Ovary (tissue), 9 donors: ENCODE data around the gene FLT3LG. TPM values are rescaled to one million over a fixed set of nuclear protein-coding genes. Genes with fewer than 3 reads are reported as not detected.

Experiments used
- DNase-seq, 5 donors: peaks; one replicate each; pipeline ENCODE4 v3.0.0-alpha.2; 2019 to 2020
- H3K27ac ChIP-seq, 2 donors: fragments of 200-600 bp; one replicate each; pipeline versions ENCODE4 v1.5.1 to v1.8.0; 2019 to 2022
- H3K27me3 ChIP-seq: fragments of 200-600 bp; one replicate; pipeline ENCODE4 v1.8.0; 2022
- H3K36me3 ChIP-seq: fragments of 200-600 bp; sonication (generic); one replicate; pipeline ENCODE4 v1.5.1; 2019
- H3K4me1 ChIP-seq: one replicate; pipeline ENCODE4 v1.8.1; 2013; ENCODE audit warnings: mild to moderate bottlenecking, moderate library complexity; ENCODE audit not compliant: insufficient read depth
- H3K4me3 ChIP-seq: fragments of 200-600 bp; sonication (generic); one replicate; pipeline ENCODE4 v1.5.1; 2017
- H3K9me3 ChIP-seq, 2 donors: fragments of 200-600 bp in 1 of 2; sonication (generic) in 1 of 2; one replicate each; pipeline versions ENCODE4 v1.5.1 to v1.8.1; 2013 to 2019; ENCODE audit warnings: mild to moderate bottlenecking in 1 of 2, moderate library complexity in 1 of 2
- EP300 ChIP-seq: sonication (generic); formaldehyde crosslinking; IDR thresholded peaks from one replicate; pipeline ENCODE4 v1.6.1; 2017; ENCODE audit warnings: antibody characterized with exemption
- POLR2A ChIP-seq: fragments of 450-650 bp; IDR thresholded peaks from one replicate; pipeline ENCODE4 v1.6.1; 2017; ENCODE audit warnings: antibody characterized with exemption, mild to moderate bottlenecking, moderate library complexity
- WGBS, 3 donors: extraction: QIAGEN DNeasy Blood & Tissue Kit in 1 of 3; methylation state at CpG; one replicate each; pipeline versions ENCODE4 v1.1.5 to v1.1.7; 2013 to 2017; 5-methylcytosine and 5-hydroxymethylcytosine counted together
- intact Hi-C, 4 donors: fragments of 100-400 bp; cut with DNase I; formaldehyde crosslinking; loops; one replicate each; pipeline versions ENCODE4 v1.11.0 to v1.15.1; 2022 to 2023
- polyA plus RNA-seq, 2 donors: library from polyadenylated mRNA; stranded (reverse); fragments of 200-250 nt in 1 of 2; fragments of 350-450 nt in 1 of 2; fragmentation: Illumina TruSeq in 1 of 2; extraction: RNeasy Lipid Tissue Mini Kit (QIAGEN cat#74804) in 1 of 2; gene quantifications; one replicate each; pipeline ENCODE4 v1.2.3, GENCODE V29; 2013 to 2014
- total RNA-seq, 7 donors: library from RNA; depleted of rRNA in 2 of 7; stranded (reverse); fragments of >200 nt in 2 of 7; fragmentation: NEBNext Ultra II Directional in 3 of 7; extraction: Animal tissue kit (Norgen Biotek cat#: 25700) in 3 of 7; gene quantifications; one replicate each; pipeline versions ENCODE4 v1.1.0 to v1.2.4, GENCODE V29; 2016 to 2023
- TF ChIP-seq, protein P1 (sequence below), 3 donors: fragments of 450-650 bp in 2 of 3; fragments of 200-600 bp in 1 of 3; IDR thresholded peaks; one replicate each; pipeline versions ENCODE4 v1.5.1 to v1.8.0; 2016 to 2022; ENCODE audit warnings: antibody characterized with exemption in 3 of 3, mild to moderate bottlenecking in 1 of 3
- donor health status: DM: no; HTN: no; CAD: no; lungs with moderate emphysema.
- donor health status: DM: no; HTN: no; CAD: no.
- donor health status: Bipolar disorder and iron deficiency.
- donor health status: DM: yes; HTN: yes; CAD: no.
- donor health status: DM: no; HTN: no; CAD: no.
- donor health status: DM: yes; HTN: yes; CAD: no.

FLT3LG gene
- total and polyA plus RNA-seq, 9 donors: 3.9 to 15.3 (median 12.2) TPM

GRCh38 chr19:49474542-49474924, 518 bp downstream of the FLT3LG start:
- H3K27ac ChIP-seq: peak overlapping the region in 1 of 2 donors; percentile 63
- WGBS, 3 donors: 9 to 10% (median 9%) methylated on average over 11 of the region's 11 CpGs
- H3K9me3 ChIP-seq: no peaks in the 10 kb centered on the region
- no peak for DNase-seq
- TF ChIP-seq EP300 (no peak), POLR2A (no peak)
- TF ChIP-seq, protein P1, sequence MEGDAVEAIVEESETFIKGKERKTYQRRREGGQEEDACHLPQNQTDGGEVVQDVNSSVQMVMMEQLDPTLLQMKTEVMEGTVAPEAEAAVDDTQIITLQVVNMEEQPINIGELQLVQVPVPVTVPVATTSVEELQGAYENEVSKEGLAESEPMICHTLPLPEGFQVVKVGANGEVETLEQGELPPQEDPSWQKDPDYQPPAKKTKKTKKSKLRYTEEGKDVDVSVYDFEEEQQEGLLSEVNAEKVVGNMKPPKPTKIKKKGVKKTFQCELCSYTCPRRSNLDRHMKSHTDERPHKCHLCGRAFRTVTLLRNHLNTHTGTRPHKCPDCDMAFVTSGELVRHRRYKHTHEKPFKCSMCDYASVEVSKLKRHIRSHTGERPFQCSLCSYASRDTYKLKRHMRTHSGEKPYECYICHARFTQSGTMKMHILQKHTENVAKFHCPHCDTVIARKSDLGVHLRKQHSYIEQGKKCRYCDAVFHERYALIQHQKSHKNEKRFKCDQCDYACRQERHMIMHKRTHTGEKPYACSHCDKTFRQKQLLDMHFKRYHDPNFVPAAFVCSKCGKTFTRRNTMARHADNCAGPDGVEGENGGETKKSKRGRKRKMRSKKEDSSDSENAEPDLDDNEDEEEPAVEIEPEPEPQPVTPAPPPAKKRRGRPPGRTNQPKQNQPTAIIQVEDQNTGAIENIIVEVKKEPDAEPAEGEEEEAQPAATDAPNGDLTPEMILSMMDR (IDR thresholded peaks at IDR 0.05): no peak
- intact Hi-C loops: loop anchor here in 1 of 4 donors (10.0 kb wide), 1 partner anchor 210 kb away; the partner anchor contains the start of gene ADM5
- H3K4me1 ChIP-seq: peaks cover 5% of the 10 kb centered on the region
- H3K4me3 ChIP-seq: peak overlapping the region; percentile 76
- no peaks in the 10 kb centered on the region for H3K36me3 ChIP-seq
- no peaks in the 10 kb centered on the region for H3K27me3 ChIP-seq

GRCh38 chr19:49475191-49475917, 1.3 kb downstream of the FLT3LG start:
- Histone ChIP-seq H3K4me1 (peaks cover 5% of the 10 kb centered on the region), H3K9me3 (no peaks in the 10 kb centered on the region), H3K36me3 (no peaks in the 10 kb centered on the region), H3K27ac (no peak overlapping the region), H3K27me3 (no peaks in the 10 kb centered on the region), H3K4me3 (no peak overlapping the region)
- intact Hi-C loops: loop anchor here in 1 of 4 donors (10.0 kb wide), 1 partner anchor 209 kb away; the partner anchor contains the start of gene ADM5
- TF ChIP-seq EP300: no peak
- TF ChIP-seq, protein P1 (IDR thresholded peaks at IDR 0.05): no peak
- TF ChIP-seq POLR2A: no peak
- WGBS, 3 donors: 60 to 63% (median 62%) methylated on average over 15 of the region's 15 CpGs
- DNase-seq: no peak

DNA sequence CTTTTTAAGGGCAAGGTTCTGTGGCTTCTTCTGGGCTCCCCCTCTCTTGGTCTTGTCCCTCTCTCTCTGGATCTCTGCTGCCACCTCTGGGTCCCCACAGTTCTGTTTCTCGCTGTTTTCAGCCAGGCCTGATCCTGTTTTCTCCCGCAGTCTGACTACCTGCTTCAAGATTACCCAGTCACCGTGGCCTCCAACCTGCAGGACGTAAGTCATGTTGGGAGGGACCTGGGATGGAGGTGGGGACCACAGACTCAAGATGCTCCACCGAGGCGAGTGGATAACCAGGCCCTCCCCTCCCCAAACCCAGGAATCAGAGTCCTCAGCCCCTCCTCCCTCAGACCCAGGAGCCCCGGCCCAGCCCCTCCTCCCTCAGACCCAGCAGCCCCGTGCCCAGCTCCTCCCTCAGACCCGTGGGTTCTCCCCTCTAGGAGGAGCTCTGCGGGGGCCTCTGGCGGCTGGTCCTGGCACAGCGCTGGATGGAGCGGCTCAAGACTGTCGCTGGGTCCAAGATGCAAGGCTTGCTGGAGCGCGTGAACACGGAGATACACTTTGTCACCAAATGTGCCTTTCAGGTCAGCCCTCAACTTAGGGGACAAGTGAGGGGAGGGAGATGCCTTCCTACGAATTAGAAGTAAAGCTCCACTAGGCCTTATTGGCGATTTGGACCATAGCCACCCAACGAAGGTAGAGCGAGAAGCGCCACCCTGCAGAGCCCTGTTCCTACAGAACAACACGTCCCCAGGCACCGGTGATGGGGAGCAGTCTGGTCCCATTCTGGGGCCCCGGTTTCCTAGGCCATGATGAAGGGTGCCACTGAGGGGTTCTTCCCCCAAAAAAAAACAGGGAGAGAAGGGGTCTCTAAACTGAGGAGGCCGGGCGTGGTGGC, 2.2 kb downstream of the FLT3LG start:
- Histone ChIP-seq H3K9me3 (no peaks in the 10 kb centered on the region), H3K4me3 (no peak overlapping the region), H3K27me3 (no peaks in the 10 kb centered on the region), H3K27ac (no peak overlapping the region), H3K4me1 (peaks cover 5% of the 10 kb centered on the region), H3K36me3 (no peaks in the 10 kb centered on the region)
- peak in 3 of 5 donors; percentile 48 to 51 (median 49) for DNase-seq
- intact Hi-C loops: loop anchor here in 1 of 4 donors (10.0 kb wide), 1 partner anchor 209 kb away; the partner anchor contains the start of gene ADM5
- TF ChIP-seq, protein P1 (IDR thresholded peaks at IDR 0.05): no peak
- no peak for TF ChIP-seq EP300
- TF ChIP-seq POLR2A: no peak
- 61% methylated on average over 27 of the region's 27 CpGs for WGBS, 3 donors

- 90 to 95% (median 90%) methylated on average over 14 of the region's 14 CpGs for WGBS, 3 donors
- intact Hi-C loops: loop anchor here in 2 of 4 donors (10.0 kb wide), 2 partner anchors 195 to 205 kb away; partner anchors contain the start of genes ADM5 (in 1 of the 2) and PRMT1 (in 1 of the 2)
Measured at GRCh38 chr19:49479975-49480628, 6.1 kb downstream of the FLT3LG start.

More at GRCh38 chr19:49479975-49480628, 6.1 kb downstream of the FLT3LG start:
- no peaks in the 10 kb centered on the region for H3K9me3 ChIP-seq
- no peak for DNase-seq
- H3K4me1 ChIP-seq: no peaks in the 10 kb centered on the region
- no peak overlapping the region for H3K27ac ChIP-seq
- TF ChIP-seq, protein P1 (IDR thresholded peaks at IDR 0.05): no peak
- TF ChIP-seq EP300 (no peak), POLR2A (no peak)
- no peaks in the 10 kb centered on the region for H3K27me3 ChIP-seq
- no peaks in the 10 kb centered on the region for H3K36me3 ChIP-seq
- H3K4me3 ChIP-seq: no peak overlapping the region
